Endothelial cell of umbilical vein (primary cell): Measurements from ENCODE around the gene RAB39A. TPM values are rescaled to one million over a fixed set of nuclear protein-coding genes. Genes with fewer than 3 reads are reported as not detected.
"Not testable (repeated sequence)": the region's sequence is repeated elsewhere in the genome, so short reads cannot be mapped to it uniquely, and the experiment has no call there.

Experiments
- BruUV-seq: library from RNA; stranded (reverse); fragments of 400-500 nt; replicated peaks from 2 replicates; lab custom pipeline; 2021; lab: Mats Ljungman, UMichigan
- CTCF ChIA-PET: fragments of 300-600, 350-600 bp; sonication (Branson Sonifier 250); formaldehyde crosslinking; loops from one replicate; lab custom pipeline; 2021; ENCODE audit warnings: antibody characterized with exemption, inconsistent platforms; lab: Charles Lee
- POLR2A ChIA-PET: fragments of 300-600, 350-600 bp; sonication (Branson Sonifier 250); formaldehyde crosslinking; loops from one replicate; lab custom pipeline; 2021; ENCODE audit warnings: antibody characterized with exemption, inconsistent platforms; lab: Charles Lee
- DNase-seq: peaks from one replicate; pipeline ENCODE4 v3.0.0-alpha.2; 2011; ENCODE audit warnings: low read depth, low spot score
- FAIRE-seq: peaks from 2 replicates; lab custom pipeline; 2011; peaks lifted over from hg19 to GRCh38; lab: Jason Lieb, UNC
- H2AFZ ChIP-seq: 2 replicates; pipeline ENCODE4 v1.6.0; 2012; ENCODE audit warnings: low read depth, low read length, control low read depth, inconsistent platforms
- H3K27ac ChIP-seq: 2 replicates; pipeline ENCODE4 v1.5.1; 2011; ENCODE audit warnings: low read depth, mild to moderate bottlenecking, control low read depth, low read length, moderate library complexity; ENCODE audit not compliant: insufficient read depth
- H3K27me3 ChIP-seq, 2 experiments: 2 replicates each; pipeline versions ENCODE4 v1.6.0 to v1.6.1; 2011; ENCODE audit warnings: low read length in 2 of 2, mixed read lengths in 1 of 2; ENCODE audit not compliant: control insufficient read depth in 2 of 2, insufficient read depth in 2 of 2
- H3K36me3 ChIP-seq, 2 experiments: 2 replicates in 1 of 2; 3 replicates in 1 of 2; pipeline ENCODE4 v1.5.1; 2011; ENCODE audit warnings: low read length in 2 of 2, mild to moderate bottlenecking in 1 of 2, moderate library complexity in 1 of 2; ENCODE audit not compliant: control insufficient read depth in 2 of 2, insufficient read depth in 2 of 2; ENCODE audit errors: extremely low read depth in 1 of 2
- H3K4me1 ChIP-seq: 3 replicates; pipeline ENCODE4 v1.5.1; 2011; ENCODE audit warnings: mild to moderate bottlenecking, low read length; ENCODE audit not compliant: control insufficient read depth, insufficient read depth; ENCODE audit errors: extremely low read depth
- H3K4me2 ChIP-seq: 2 replicates; pipeline ENCODE4 v1.6.1; 2011; ENCODE audit warnings: low read length, control low read depth, mixed read lengths; ENCODE audit not compliant: insufficient read depth
- H3K4me3 ChIP-seq, 3 experiments: fragments of 200-600 bp in 1 of 3; sonication (generic), shearing (Covaris generic) in 1 of 3; replicated peaks in 1 of 3; 2 replicates each; pipeline ENCODE4 v1.5.1; 2011 to 2016; ENCODE audit warnings: control low read depth in 3 of 3, low read length in 3 of 3, mild to moderate bottlenecking in 2 of 3, inconsistent platforms in 1 of 3, low read depth in 1 of 3, moderate library complexity in 1 of 3; ENCODE audit not compliant: insufficient read depth in 1 of 3
- H3K79me2 ChIP-seq: 2 replicates; pipeline ENCODE4 v1.6.0; 2012; ENCODE audit warnings: low read length, inconsistent platforms; ENCODE audit not compliant: control insufficient read depth, insufficient read depth
- H3K9ac ChIP-seq: replicated peaks from 2 replicates; pipeline ENCODE3; 2011; ENCODE audit warnings: low read length, control low read depth; ENCODE audit not compliant: insufficient read depth; ENCODE audit errors: extremely low read depth
- H3K9me1 ChIP-seq: replicated peaks from 3 replicates; pipeline ENCODE4 v1.6.0; 2011; ENCODE audit warnings: mild to moderate bottlenecking, low read length; ENCODE audit not compliant: control insufficient read depth, insufficient read depth; ENCODE audit errors: extremely low read depth
- H3K9me3 ChIP-seq: replicated peaks from 2 replicates; pipeline ENCODE4 v1.5.1; 2012; ENCODE audit warnings: low read length, inconsistent platforms; ENCODE audit not compliant: control insufficient read depth, insufficient read depth
- H4K20me1 ChIP-seq: replicated peaks from 2 replicates; pipeline ENCODE3; 2011; ENCODE audit warnings: mild to moderate bottlenecking, low read length; ENCODE audit not compliant: control insufficient read depth, insufficient read depth; ENCODE audit errors: extremely low read depth
- EZH2 ChIP-seq: IDR thresholded peaks from 2 replicates; pipeline ENCODE4 v1.6.1; 2012; ENCODE audit warnings: borderline replicate concordance, low read depth, mild to moderate bottlenecking, moderate library complexity, low read length, inconsistent platforms; ENCODE audit not compliant: severe bottlenecking
- FOS ChIP-seq: IDR thresholded peaks from 2 replicates; pipeline ENCODE4 v1.6.1; 2011; ENCODE audit warnings: mild to moderate bottlenecking, low read length, moderate library complexity, borderline replicate concordance; ENCODE audit not compliant: insufficient read depth
- GATA2 ChIP-seq: IDR thresholded peaks from 2 replicates; pipeline ENCODE4 v1.7.0; 2011; ENCODE audit warnings: low read depth, mild to moderate bottlenecking, moderate library complexity, mixed read lengths, low read length; ENCODE audit not compliant: insufficient read length, insufficient read depth
- JUN ChIP-seq: IDR thresholded peaks from 2 replicates; pipeline ENCODE4 v1.6.1; 2011; ENCODE audit warnings: borderline replicate concordance, low read depth; ENCODE audit not compliant: insufficient read length, insufficient read depth
- MYC ChIP-seq: IDR thresholded peaks from one replicate; pipeline ENCODE4 v1.6.1; 2011; ENCODE audit warnings: mild to moderate bottlenecking, low read depth, low read length
- POLR2A ChIP-seq: IDR thresholded peaks from 2 replicates; pipeline ENCODE4 v1.6.1; 2012; ENCODE audit warnings: low read depth, mild to moderate bottlenecking, control low read depth, low read length
- POLR2AphosphoS5 ChIP-seq: IDR thresholded peaks from 2 replicates; pipeline ENCODE4 v1.6.1; 2012; ENCODE audit warnings: low read depth, mild to moderate bottlenecking, control low read depth, low read length, moderate library complexity; ENCODE audit not compliant: insufficient read depth
- dilution Hi-C: fragments of 300-500 bp; cut with MboI; formaldehyde crosslinking; loops from one replicate; pipeline ENCODE4 v1.15.0; 2019; ENCODE audit warnings: low sequenced_read_pairs; ENCODE audit not compliant: extremely low pct_ligation_motif_present
- intact Hi-C: fragments of 100-400 bp; cut with micrococcal nuclease; formaldehyde crosslinking; loops from one replicate; pipeline ENCODE4 v1.10.0; 2022
- polyA plus RNA-seq, 4 experiments: library from polyadenylated mRNA; depleted of rRNA in 3 of 4; stranded (reverse) in 3 of 4; unstranded in 1 of 4; fragments of >200 nt; gene quantifications; 2 replicates each; pipeline versions ENCODE4 v1.2.1 to v1.2.3, GENCODE V29; 2011 to 2012; ENCODE audit warnings: missing spikeins in 1 of 4
- total RNA-seq: library from RNA; stranded (reverse); gene quantifications from 2 replicates; pipeline ENCODE4 v1.2.3, GENCODE V29; 2021
- TF ChIP-seq, protein P1 (sequence below), 2 donors: IDR thresholded peaks; 1 replicate in 1 of 2; 2 replicates in 1 of 2; pipeline ENCODE4 v1.5.1; 2011; ENCODE audit warnings: low read length in 2 of 2, mild to moderate bottlenecking in 2 of 2, moderate library complexity in 2 of 2, control low read depth in 1 of 2, inconsistent platforms in 1 of 2, low read depth in 1 of 2; ENCODE audit not compliant: insufficient read depth in 1 of 2; ENCODE audit errors: extremely low read depth in 1 of 2
- TF ChIP-seq, protein P2 (sequence below): IDR thresholded peaks from 2 replicates; pipeline ENCODE4 v1.6.1; 2011; ENCODE audit not compliant: insufficient read depth, insufficient read length

The RAB39A gene
- total and polyA plus RNA-seq, 2 donors (not counting 3 experiments of a cell fraction or from before 2014, with no cell fraction given): not detected

DNA sequence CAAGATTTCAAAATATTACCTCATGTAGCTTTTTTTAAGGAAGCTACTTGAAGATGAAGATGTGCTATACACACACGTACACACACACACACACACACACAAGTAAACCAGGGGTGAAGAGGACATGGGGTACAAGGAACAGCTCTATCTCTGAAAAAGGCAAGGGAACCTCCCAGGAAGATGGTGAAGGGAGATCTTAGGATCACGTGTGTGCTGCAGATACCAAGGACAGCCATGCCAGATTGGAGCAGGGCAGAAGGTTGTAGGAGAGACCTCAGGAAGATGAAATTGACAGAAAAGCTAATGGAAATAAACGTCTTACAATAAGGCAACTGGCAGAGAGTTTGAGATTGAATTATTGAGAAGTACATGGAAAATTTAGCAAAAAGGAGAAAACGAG lies 19.7 kb downstream of the RAB39A start:
- no peaks in the 10 kb centered on the region for H3K79me2 ChIP-seq
- no peaks in the 10 kb centered on the region for H3K36me3 ChIP-seq
- no peak overlapping the region for H3K27ac ChIP-seq
- no peaks in the 10 kb centered on the region for H3K9me1 ChIP-seq
- intact Hi-C loops (no loop called here), dilution Hi-C loops (no loop called here)
- FAIRE-seq (no peak), DNase-seq (no peak)
- no peak overlapping the region for H3K9ac ChIP-seq
- no peaks in the 10 kb centered on the region for H3K4me1 ChIP-seq
- H2AFZ ChIP-seq: no peak overlapping the region
- H3K4me2 ChIP-seq: no peak overlapping the region
- no TSS peak for BruUV-seq
- H3K9me3 ChIP-seq: no peaks in the 10 kb centered on the region
- CTCF ChIA-PET: no interaction called here
- TF ChIP-seq, protein P1, sequence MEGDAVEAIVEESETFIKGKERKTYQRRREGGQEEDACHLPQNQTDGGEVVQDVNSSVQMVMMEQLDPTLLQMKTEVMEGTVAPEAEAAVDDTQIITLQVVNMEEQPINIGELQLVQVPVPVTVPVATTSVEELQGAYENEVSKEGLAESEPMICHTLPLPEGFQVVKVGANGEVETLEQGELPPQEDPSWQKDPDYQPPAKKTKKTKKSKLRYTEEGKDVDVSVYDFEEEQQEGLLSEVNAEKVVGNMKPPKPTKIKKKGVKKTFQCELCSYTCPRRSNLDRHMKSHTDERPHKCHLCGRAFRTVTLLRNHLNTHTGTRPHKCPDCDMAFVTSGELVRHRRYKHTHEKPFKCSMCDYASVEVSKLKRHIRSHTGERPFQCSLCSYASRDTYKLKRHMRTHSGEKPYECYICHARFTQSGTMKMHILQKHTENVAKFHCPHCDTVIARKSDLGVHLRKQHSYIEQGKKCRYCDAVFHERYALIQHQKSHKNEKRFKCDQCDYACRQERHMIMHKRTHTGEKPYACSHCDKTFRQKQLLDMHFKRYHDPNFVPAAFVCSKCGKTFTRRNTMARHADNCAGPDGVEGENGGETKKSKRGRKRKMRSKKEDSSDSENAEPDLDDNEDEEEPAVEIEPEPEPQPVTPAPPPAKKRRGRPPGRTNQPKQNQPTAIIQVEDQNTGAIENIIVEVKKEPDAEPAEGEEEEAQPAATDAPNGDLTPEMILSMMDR (IDR thresholded peaks at IDR 0.05; ENCODE audit: extremely low read depth in 1 of 2, insufficient read depth in 1 of 2, low read depth in 1 of 2, low read length in 2 of 2): no peak
- TF ChIP-seq EZH2 (no peak), POLR2A (no peak), MYC (no peak), JUN (no peak), POLR2AphosphoS5 (no peak), GATA2 (no peak), FOS (no peak)
- TF ChIP-seq, protein P2, sequence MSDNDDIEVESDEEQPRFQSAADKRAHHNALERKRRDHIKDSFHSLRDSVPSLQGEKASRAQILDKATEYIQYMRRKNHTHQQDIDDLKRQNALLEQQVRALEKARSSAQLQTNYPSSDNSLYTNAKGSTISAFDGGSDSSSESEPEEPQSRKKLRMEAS: no peak
- no peaks in the 10 kb centered on the region for H4K20me1 ChIP-seq
- H3K27me3 ChIP-seq: no peaks in the 10 kb centered on the region
- POLR2A ChIA-PET: no interaction called here
- no peak overlapping the region for H3K4me3 ChIP-seq

DNA sequence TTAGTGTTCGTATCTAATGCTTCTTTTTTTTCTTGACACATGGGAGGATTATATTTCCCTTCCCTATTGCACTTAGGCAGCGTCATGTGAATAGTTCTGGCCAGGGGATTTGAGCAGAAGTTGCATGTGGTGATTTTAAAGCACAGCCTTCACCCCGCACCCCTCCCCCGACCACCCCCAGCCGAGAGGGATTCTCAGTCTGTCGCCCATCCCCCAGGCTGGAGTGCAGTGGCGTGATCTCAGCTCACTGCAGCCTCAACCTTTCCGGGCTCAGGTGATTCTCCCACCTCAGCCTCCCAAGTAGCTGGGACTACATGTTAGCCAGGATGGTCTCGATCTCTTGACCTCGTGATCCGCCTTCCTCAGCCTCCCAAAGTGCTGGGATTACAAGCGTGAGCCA lies 20.1 kb downstream of the RAB39A start:
- intact Hi-C loops, DNase-seq, H3K27ac ChIP-seq, H3K9ac ChIP-seq, H3K36me3 ChIP-seq, H3K27me3 ChIP-seq, H2AFZ ChIP-seq, H3K9me3 ChIP-seq, H4K20me1 ChIP-seq, H3K9me1 ChIP-seq, FAIRE-seq, dilution Hi-C loops, POLR2A ChIA-PET, CTCF ChIA-PET, H3K4me1 ChIP-seq, H3K4me3 ChIP-seq, H3K79me2 ChIP-seq, H3K4me2 ChIP-seq, BruUV-seq: not testable (repeated sequence)
